Measurements from ENCODE around the gene MYH9. TPM values are rescaled to one million over a fixed set of nuclear protein-coding genes. Genes with fewer than 3 reads are reported as not detected.

Gene MYH9
- polyA plus RNA-seq, 1 donor from 2014 or later = 7.1 TPM

DNA sequence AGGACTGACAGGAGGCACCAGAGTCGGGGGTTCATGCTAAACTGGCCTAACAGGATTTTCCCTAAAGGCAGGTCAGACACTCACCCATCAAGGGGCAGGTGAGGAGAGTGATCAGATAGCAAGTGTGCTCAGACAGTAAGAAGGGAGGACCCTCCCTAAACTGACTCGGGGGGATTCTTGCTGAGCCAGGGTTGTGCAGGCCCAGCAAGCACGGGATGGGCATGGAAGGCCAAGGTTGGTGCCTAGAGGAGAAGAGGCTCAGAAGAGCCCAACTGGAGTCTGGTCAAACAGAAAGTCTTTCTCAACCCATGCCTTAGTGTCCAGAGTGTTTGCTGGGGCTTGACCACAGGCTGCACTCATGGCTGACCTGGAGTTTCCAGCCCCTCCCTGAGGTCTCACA lies 141.0 kb downstream of the MYH9 start:
- Histone ChIP-seq H3K4me3 (ENCODE audit: low read length) (no peak overlapping the region), H3K9me3 (ENCODE audit: low read length) (no peaks in the 10 kb centered on the region), H3K79me2 (replicated peaks; ENCODE audit: insufficient read depth, low read length) (no peaks in the 10 kb centered on the region), H3K9ac (ENCODE audit: low read length) (no peak overlapping the region), H3K27me3 (ENCODE audit: insufficient read depth, low read depth, low read length) (no peaks in the 10 kb centered on the region), H3K9me2 (ENCODE audit: insufficient read depth, low read length) (no peaks in the 10 kb centered on the region), H4K20me1 (ENCODE audit: insufficient read depth) (no peaks in the 10 kb centered on the region), H3K27ac (ENCODE audit: low read length) (no peak overlapping the region), H3K36me3 (ENCODE audit: insufficient read depth, low read length) (no peaks in the 10 kb centered on the region), H3K4me2 (ENCODE audit: low read length) (no peak overlapping the region), H3F3A (ENCODE audit: insufficient read depth, low read length, poor library complexity, severe bottlenecking) (no peaks in the 10 kb centered on the region), H2AFZ (ENCODE audit: low read depth, low read length) (no peak overlapping the region)
- TF ChIP-seq EZH2 (IDR thresholded peaks at IDR 0.05; ENCODE audit: borderline replicate concordance, insufficient read depth, low read length, poor library complexity, severe bottlenecking) = no peak
- no peak for TF ChIP-seq RAD21 (conservative IDR thresholded peaks at IDR 0.05)
- no peak for TF ChIP-seq MXI1 (conservative IDR thresholded peaks at IDR 0.05; ENCODE audit: poor library complexity, severe bottlenecking)
- TF ChIP-seq POLR2AphosphoS5 (IDR thresholded peaks at IDR 0.05) = no peak
- no peak for TF ChIP-seq TAF1 (IDR thresholded peaks at IDR 0.05; ENCODE audit: low read depth)
- TF ChIP-seq SMC3 (conservative IDR thresholded peaks at IDR 0.05; ENCODE audit: poor library complexity) = no peak
- no peak for TF ChIP-seq CTCF (IDR thresholded peaks at IDR 0.05; ENCODE audit: poor library complexity, severe bottlenecking)
- TF ChIP-seq, protein P1, sequence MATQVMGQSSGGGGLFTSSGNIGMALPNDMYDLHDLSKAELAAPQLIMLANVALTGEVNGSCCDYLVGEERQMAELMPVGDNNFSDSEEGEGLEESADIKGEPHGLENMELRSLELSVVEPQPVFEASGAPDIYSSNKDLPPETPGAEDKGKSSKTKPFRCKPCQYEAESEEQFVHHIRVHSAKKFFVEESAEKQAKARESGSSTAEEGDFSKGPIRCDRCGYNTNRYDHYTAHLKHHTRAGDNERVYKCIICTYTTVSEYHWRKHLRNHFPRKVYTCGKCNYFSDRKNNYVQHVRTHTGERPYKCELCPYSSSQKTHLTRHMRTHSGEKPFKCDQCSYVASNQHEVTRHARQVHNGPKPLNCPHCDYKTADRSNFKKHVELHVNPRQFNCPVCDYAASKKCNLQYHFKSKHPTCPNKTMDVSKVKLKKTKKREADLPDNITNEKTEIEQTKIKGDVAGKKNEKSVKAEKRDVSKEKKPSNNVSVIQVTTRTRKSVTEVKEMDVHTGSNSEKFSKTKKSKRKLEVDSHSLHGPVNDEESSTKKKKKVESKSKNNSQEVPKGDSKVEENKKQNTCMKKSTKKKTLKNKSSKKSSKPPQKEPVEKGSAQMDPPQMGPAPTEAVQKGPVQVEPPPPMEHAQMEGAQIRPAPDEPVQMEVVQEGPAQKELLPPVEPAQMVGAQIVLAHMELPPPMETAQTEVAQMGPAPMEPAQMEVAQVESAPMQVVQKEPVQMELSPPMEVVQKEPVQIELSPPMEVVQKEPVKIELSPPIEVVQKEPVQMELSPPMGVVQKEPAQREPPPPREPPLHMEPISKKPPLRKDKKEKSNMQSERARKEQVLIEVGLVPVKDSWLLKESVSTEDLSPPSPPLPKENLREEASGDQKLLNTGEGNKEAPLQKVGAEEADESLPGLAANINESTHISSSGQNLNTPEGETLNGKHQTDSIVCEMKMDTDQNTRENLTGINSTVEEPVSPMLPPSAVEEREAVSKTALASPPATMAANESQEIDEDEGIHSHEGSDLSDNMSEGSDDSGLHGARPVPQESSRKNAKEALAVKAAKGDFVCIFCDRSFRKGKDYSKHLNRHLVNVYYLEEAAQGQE (IDR thresholded peaks at IDR 0.05; ENCODE audit: borderline replicate concordance) = no peak
- no peak for TF ChIP-seq EP300 (conservative IDR thresholded peaks at IDR 0.05; ENCODE audit: poor library complexity, severe bottlenecking)

- no peaks in the 10 kb centered on the region for H3K9me3 ChIP-seq (ENCODE audit: low read length)
Observed at GRCh38 chr22:36245805-36246356, 141.9 kb downstream of the MYH9 start.

More at GRCh38 chr22:36245805-36246356, 141.9 kb downstream of the MYH9 start:
- TF ChIP-seq EP300 (conservative IDR thresholded peaks at IDR 0.05; ENCODE audit: poor library complexity, severe bottlenecking) (no peak), CTCF (IDR thresholded peaks at IDR 0.05; ENCODE audit: poor library complexity, severe bottlenecking) (no peak), POLR2AphosphoS5 (IDR thresholded peaks at IDR 0.05) (no peak), SMC3 (conservative IDR thresholded peaks at IDR 0.05; ENCODE audit: poor library complexity) (no peak), EZH2 (IDR thresholded peaks at IDR 0.05; ENCODE audit: borderline replicate concordance, insufficient read depth, low read length, poor library complexity, severe bottlenecking) (no peak), MXI1 (conservative IDR thresholded peaks at IDR 0.05; ENCODE audit: poor library complexity, severe bottlenecking) (no peak), RAD21 (conservative IDR thresholded peaks at IDR 0.05) (no peak), TAF1 (IDR thresholded peaks at IDR 0.05; ENCODE audit: low read depth) (no peak)
- TF ChIP-seq, protein P1 (IDR thresholded peaks at IDR 0.05; ENCODE audit: borderline replicate concordance) = no peak
- Histone ChIP-seq H3K9ac (ENCODE audit: low read length) (no peak overlapping the region), H3F3A (ENCODE audit: insufficient read depth, low read length, poor library complexity, severe bottlenecking) (no peaks in the 10 kb centered on the region), H3K9me2 (ENCODE audit: insufficient read depth, low read length) (no peaks in the 10 kb centered on the region), H3K4me3 (ENCODE audit: low read length) (no peak overlapping the region), H3K79me2 (replicated peaks; ENCODE audit: insufficient read depth, low read length) (no peaks in the 10 kb centered on the region), H3K27ac (ENCODE audit: low read length) (no peak overlapping the region), H3K36me3 (ENCODE audit: insufficient read depth, low read length) (no peaks in the 10 kb centered on the region), H2AFZ (ENCODE audit: low read depth, low read length) (no peak overlapping the region), H3K4me2 (ENCODE audit: low read length) (no peak overlapping the region), H3K27me3 (ENCODE audit: insufficient read depth, low read depth, low read length) (no peaks in the 10 kb centered on the region), H4K20me1 (ENCODE audit: insufficient read depth) (no peaks in the 10 kb centered on the region)
